ENCODE measurements around the gene UBTD2. TPM values are rescaled to one million over a fixed set of nuclear protein-coding genes. Genes with fewer than 3 reads are reported as not detected.

The UBTD2 gene
- total RNA-seq, 4 donors from 2014 or later, result 9.1 to 14.7 (median 12.3) TPM

- Histone ChIP-seq H3K36me3 (no peaks in the 10 kb centered on the region), H3K4me3 (no peak overlapping the region), H3K4me1 (peaks cover 0 to 10% (median 0%) of the 10 kb centered on the region in 3 donors), H3K9me3 (no peaks in the 10 kb centered on the region), H3K27ac (no peak overlapping the region), H3K27me3 (no peaks in the 10 kb centered on the region)
- WGBS, 2 donors, result 87% methylated on average over 4 of the region's 4 CpGs
- TF ChIP-seq CTCF (IDR thresholded peaks at IDR 0.05) (no peak), POLR2A (IDR thresholded peaks at IDR 0.05) (no peak)
- DNase-seq, result no peak
- intact Hi-C loops (cut with DNase I), result no loop called here
Observed at GRCh38 chr5:172264815-172265395, 18.7 kb downstream of the UBTD2 start.

- TF ChIP-seq POLR2A (IDR thresholded peaks at IDR 0.05), result no peak
- TF ChIP-seq CTCF (IDR thresholded peaks at IDR 0.05), result no peak
- H3K4me1 ChIP-seq, result no peaks in the 10 kb centered on the region
- 77 to 100% methylated on average over 7 to 8 of the region's 23 CpGs for WGBS, 2 donors
- no peak overlapping the region for H3K27ac ChIP-seq
- intact Hi-C loops (cut with DNase I), result no loop called here
- peaks cover 0 to 5% (median 0%) of the 10 kb centered on the region in 3 donors for H3K9me3 ChIP-seq
- no peaks in the 10 kb centered on the region for H3K27me3 ChIP-seq
- H3K4me3 ChIP-seq, result no peak overlapping the region
- DNase-seq, result no peak
- peaks cover 0 to 28% (median 0%) of the 10 kb centered on the region in 3 donors for H3K36me3 ChIP-seq
Observed at GRCh38 chr5:172255444-172255843, 28.1 kb downstream of the UBTD2 start.

DNA sequence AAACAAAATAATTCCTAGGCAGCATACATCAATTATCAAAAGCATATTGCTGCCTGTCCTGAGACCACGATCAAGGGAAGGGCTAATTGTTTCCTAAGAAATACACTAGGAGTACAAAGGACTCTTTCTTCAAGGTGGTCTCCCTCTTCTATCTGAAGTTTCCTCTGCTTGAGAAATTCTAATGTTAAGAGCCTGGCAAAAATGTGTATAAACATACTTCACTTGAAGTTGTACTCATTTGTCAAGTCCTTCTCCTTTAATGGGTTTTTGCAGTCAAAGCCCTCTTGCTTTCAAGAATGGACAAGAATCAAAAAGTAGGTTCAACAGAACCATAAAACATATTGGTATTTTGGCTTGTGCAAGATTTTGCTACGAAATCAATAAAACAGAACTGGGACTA lies 31.1 kb downstream of the UBTD2 start:
- peaks cover 0 to 16% (median 0%) of the 10 kb centered on the region in 3 donors for H3K36me3 ChIP-seq
- peaks cover 0 to 5% (median 0%) of the 10 kb centered on the region in 3 donors for H3K9me3 ChIP-seq
- H3K4me3 ChIP-seq, result no peak overlapping the region
- DNase-seq, result no peak
- no peaks in the 10 kb centered on the region for H3K4me1 ChIP-seq
- 86 to 100% methylated on average over 2 of the region's 2 CpGs for WGBS, 2 donors
- no peak for TF ChIP-seq POLR2A (IDR thresholded peaks at IDR 0.05)
- TF ChIP-seq CTCF (IDR thresholded peaks at IDR 0.05), result no peak
- H3K27me3 ChIP-seq, result no peaks in the 10 kb centered on the region
- intact Hi-C loops (cut with DNase I), result no loop called here
- H3K27ac ChIP-seq, result no peak overlapping the region

GRCh38 chr5:172251419-172251818 lies 32.1 kb downstream of the UBTD2 start:
- Histone ChIP-seq H3K4me3 (no peak overlapping the region), H3K36me3 (peaks cover 0 to 16% (median 0%) of the 10 kb centered on the region in 3 donors), H3K27ac (no peak overlapping the region), H3K27me3 (no peaks in the 10 kb centered on the region), H3K9me3 (peaks cover 0 to 5% (median 0%) of the 10 kb centered on the region in 3 donors), H3K4me1 (no peaks in the 10 kb centered on the region)
- intact Hi-C loops (cut with DNase I), result no loop called here
- DNase-seq, result no peak
- WGBS, 2 donors, result 86 to 88% methylated on average over 1 of the region's 1 CpG
- TF ChIP-seq CTCF (IDR thresholded peaks at IDR 0.05) (no peak), POLR2A (IDR thresholded peaks at IDR 0.05) (no peak)

GRCh38 chr5:172248637-172249036 lies 34.9 kb downstream of the UBTD2 start:
- Histone ChIP-seq H3K27me3 (no peaks in the 10 kb centered on the region), H3K4me1 (peaks cover 0 to 7% (median 0%) of the 10 kb centered on the region in 3 donors), H3K9me3 (peaks cover 0 to 5% (median 0%) of the 10 kb centered on the region in 3 donors), H3K27ac (no peak overlapping the region), H3K4me3 (no peak overlapping the region), H3K36me3 (no peaks in the 10 kb centered on the region)
- WGBS, 2 donors, result 85 to 94% methylated on average over 2 of the region's 2 CpGs
- DNase-seq, result no peak
- intact Hi-C loops (cut with DNase I), result no loop called here
- TF ChIP-seq POLR2A (IDR thresholded peaks at IDR 0.05), result no peak
- TF ChIP-seq CTCF (IDR thresholded peaks at IDR 0.05), result no peak
